GM19239 (cell line): ENCODE measurements around the gene DNMT3A.

Source experiments
- DNase-seq: peaks from one replicate; pipeline ENCODE4 v3.0.0; 2011; ENCODE audit warnings: low spot score; ENCODE audit not compliant: insufficient read length
- FAIRE-seq: peaks from 2 replicates; lab custom pipeline; 2011; peaks lifted over from hg19 to GRCh38; lab: Jason Lieb, UNC

DNMT3A gene

GRCh38 chr2:25266399-25266798 lies 75.3 kb downstream of the DNMT3A start:
- FAIRE-seq (no peak), DNase-seq (no peak)

GRCh38 chr2:25265802-25266201 lies 75.9 kb downstream of the DNMT3A start:
- FAIRE-seq = no peak
- no peak for DNase-seq

- DNase-seq (no peak), FAIRE-seq (no peak)
Measured at GRCh38 chr2:25265001-25265400, 76.7 kb downstream of the DNMT3A start.

DNA sequence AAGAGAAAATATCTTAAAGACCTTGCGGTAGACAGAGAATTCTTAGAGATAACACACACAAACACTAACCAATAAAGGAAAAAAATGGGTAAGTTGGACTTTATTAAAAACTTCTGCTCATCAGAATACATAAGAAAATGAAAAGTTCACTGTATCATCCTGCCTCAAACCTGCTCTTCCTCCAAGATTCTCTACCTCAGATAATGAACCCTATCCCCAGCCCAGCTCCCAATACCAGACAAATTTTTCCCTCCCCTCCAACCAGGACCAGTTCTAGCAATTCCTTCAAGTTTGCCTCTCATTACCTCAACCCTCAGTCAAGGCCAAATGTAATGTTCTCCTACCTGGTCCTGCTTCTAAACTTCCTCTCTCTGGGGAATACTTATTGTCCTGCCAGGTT lies 79.4 kb downstream of the DNMT3A start:
- no peak for FAIRE-seq
- DNase-seq = no peak

- FAIRE-seq = no peak
Measured at GRCh38 chr2:25259737-25260124, 82.0 kb downstream of the DNMT3A start.

GRCh38 chr2:25258847-25259736 lies 82.6 kb downstream of the DNMT3A start:
- no peak for FAIRE-seq
- no peak for DNase-seq

More at GRCh38 chr2:25259737-25260124, 82.0 kb downstream of the DNMT3A start:
- no peak for DNase-seq

GRCh38 chr2:25257931-25258846 lies 83.5 kb downstream of the DNMT3A start:
- DNase-seq (no peak), FAIRE-seq (no peak)

DNA sequence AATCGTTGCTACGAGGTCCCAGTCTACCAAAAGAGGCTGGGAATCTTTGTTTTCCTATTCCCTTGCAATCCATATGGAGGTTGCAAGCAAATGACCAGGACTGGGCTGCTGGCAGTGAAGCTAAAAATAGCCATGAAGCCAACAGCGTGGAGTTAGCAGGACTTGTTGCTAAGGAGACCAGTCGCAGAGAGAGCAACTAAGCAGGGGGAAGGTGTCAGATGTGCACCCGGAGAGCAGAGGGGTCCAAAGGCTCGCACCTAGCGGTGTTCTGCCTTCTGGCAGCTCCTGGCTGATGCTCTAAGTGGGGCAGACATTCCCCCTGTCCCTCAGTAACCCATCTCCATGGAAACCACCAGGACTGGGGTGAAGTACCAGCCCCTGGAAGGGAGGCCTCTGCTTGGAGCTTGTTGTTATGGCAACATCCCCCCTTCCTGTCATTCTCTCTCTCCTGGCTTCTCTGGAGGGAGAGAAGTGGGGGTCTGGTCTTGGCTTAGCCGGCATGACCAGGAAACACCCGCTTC lies 84.6 kb downstream of the DNMT3A start:
- DNase-seq (no peak), FAIRE-seq (no peak)

GRCh38 chr2:25256488-25256875 lies 85.2 kb downstream of the DNMT3A start:
- DNase-seq = no peak
- FAIRE-seq = no peak

DNA sequence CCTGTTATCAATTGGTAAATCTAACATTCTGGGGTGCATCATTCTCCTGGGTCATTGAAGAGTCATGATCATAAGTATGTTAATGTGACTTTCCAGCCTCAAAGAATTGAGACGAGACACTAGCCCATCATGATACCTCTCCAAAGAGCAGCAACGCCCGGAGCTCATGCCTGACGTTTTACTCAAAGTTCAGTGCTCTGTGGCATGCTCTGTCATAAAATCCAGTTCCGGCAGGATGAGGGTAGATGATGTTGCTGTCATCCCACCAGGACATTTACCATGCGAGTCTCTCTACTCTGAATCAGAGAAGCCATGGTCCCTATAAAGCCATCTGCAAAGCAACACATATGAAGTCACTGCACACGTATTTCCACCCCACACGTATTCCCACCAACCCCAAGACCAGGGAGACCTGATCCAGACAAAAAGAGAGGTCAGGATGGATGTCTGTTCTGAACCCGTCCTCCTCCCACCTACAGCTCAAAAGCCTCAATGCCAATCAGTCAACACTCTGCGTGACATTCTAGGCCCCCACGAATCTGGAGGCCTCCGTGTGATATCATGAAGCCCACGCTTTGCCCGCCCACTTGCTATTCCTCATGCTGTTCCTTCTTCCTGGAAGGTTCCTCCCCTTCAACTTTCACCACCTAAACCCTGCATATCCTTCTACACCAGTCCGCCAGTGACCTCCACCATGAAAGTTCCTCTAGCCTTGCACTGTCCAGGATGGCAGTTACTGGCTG lies 85.8 kb downstream of the DNMT3A start:
- FAIRE-seq (no peak), DNase-seq (no peak)

GRCh38 chr2:25254961-25255360 lies 86.8 kb downstream of the DNMT3A start:
- DNase-seq = no peak
- FAIRE-seq = no peak

DNA sequence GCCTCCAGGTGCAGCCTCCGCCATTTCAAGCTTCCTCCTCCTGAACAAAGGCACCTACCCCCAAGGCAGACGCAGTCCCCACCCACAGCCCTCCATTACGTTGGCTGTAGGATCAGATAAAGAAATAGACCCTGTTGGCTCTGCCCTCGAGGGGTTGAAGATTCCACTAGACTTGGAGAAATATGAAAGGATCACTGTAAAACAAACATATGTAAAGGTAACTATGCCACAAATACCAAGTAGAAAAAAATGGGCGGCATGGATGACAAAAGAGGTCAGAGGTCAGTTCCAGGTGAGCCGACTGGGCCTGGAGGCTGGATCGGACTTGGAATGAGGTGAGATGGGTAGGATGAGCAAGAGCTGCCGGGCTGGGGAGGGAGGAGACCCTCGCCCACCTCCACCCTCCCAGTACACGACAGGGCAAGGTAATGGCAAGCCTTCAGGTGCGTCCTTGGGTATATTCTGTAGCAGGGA lies 88.5 kb downstream of the DNMT3A start:
- DNase-seq (no peak), FAIRE-seq (no peak)

GRCh38 chr2:25252291-25253152 lies 89.2 kb downstream of the DNMT3A start:
- FAIRE-seq (no peak), DNase-seq (peak; percentile 84)

GRCh38 chr2:25251422-25252273 lies 90.1 kb downstream of the DNMT3A start:
- peak; percentile 83 for DNase-seq
- no peak for FAIRE-seq

DNA sequence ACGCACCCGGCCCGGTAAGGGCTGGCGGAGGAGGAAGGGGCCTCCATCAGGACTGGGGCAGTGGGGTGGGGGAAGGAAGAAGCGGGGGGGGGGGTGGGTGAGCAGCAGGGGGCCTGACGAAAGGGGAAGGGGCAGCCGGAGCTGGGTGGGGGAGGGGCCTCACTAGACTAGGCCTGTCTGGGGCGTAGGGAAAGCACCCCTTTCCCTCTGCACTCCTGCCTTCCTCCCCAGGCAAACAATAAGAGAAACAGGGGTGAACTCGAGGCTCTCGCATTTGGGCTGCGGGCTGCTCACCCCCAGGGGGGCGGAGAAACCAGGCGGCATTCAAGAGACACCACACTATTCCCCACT lies 90.7 kb downstream of the DNMT3A start:
- peak; percentile 53 for DNase-seq
- no peak for FAIRE-seq

DNA sequence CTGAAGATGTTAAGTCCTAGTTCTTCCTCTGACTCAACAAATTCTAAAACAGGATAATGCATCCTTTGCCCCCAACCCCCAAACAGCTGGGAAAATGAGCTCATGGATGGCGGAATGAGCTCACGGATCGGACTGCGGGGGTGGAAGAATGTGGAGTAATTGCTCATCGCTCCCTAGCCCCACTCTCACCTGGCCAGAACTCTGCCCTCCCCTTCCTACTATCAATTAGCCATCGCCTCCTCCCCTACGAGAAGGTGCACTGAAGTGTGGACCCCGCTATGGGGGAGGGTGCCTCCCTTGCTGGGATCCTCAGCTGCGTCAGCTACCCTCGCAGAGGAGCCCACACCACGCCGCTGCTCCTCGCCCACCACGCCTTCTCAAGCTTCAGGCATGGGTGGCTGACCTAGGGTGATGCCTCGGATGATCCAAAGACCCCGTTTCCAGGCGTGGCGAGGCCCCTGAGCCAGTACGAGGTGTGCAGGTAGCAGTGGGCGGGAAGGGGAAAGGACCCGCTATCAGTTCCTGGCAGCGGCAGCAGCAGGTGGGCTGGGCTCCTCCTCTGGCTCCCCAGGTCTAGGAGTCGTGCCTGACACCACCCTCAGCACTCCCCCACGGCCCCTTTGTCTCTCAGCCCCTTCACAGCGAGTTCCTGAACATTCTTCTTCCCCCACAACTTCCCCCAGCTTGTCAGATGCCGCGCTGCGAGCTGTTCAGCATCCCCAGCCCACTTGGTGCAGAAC lies 91.2 kb downstream of the DNMT3A start:
- DNase-seq (no peak), FAIRE-seq (peak; percentile 4)

DNA sequence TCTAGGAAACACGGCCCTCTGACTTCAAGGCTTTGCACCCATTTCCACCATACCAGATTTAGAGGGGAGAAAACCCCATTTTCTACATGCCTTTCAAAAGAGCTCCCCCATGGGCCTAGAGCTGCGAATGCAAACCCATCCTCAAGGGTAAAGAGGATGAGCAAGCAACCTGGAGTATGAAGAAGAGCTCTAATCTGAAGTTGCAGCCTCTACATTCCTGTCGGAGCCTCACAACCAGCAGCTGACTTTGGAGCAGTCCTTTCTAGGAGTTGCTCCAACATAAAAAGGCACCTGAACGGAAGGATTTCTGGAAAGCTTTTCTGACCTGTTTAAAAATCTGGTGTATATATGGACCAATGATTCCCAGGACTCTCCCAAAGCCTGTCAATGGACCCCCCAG lies 91.9 kb downstream of the DNMT3A start:
- no peak for FAIRE-seq
- no peak for DNase-seq
